Heart left ventricle (tissue), 16 donors: Measurements from ENCODE around the gene EXOC4. TPM values are rescaled to one million over a fixed set of nuclear protein-coding genes. Genes with fewer than 3 reads are reported as not detected.
"Not testable (repeated sequence)": the region's sequence is repeated elsewhere in the genome, so short reads cannot be mapped to it uniquely, and the experiment has no call there.

Source experiments
- ATAC-seq, 4 donors: fragments of 200-7000 bp; cut with Tn5 transposase; one replicate each; pipeline ENCODE4 v1.9.1; 2020 to 2022; ENCODE audit warnings: moderate library complexity in 4 of 4, mild to moderate bottlenecking in 3 of 4, moderate number of reproducible peaks in 1 of 4
- DNase-seq, 5 donors: peaks; one replicate each; pipeline ENCODE4 v3.0.0-alpha.2; 2020
- H3K27ac ChIP-seq, 12 donors: fragments of 200-600 bp; sonication (generic) in 4 of 12; one replicate each; pipeline versions ENCODE4 v1.5.0 to v1.8.0; 2016 to 2022; ENCODE audit warnings: mild to moderate bottlenecking in 2 of 12
- H3K27me3 ChIP-seq, 9 donors: fragments of 200-600 bp; sonication (generic) in 2 of 9; one replicate each; pipeline versions ENCODE4 v1.5.1 to v1.8.0; 2016 to 2022; ENCODE audit warnings: mild to moderate bottlenecking in 3 of 9
- H3K36me3 ChIP-seq, 9 donors: fragments of 200-600 bp; sonication (generic) in 2 of 9; one replicate each; pipeline versions ENCODE4 v1.5.0 to v1.8.0; 2018 to 2022; ENCODE audit warnings: mild to moderate bottlenecking in 2 of 9
- H3K4me1 ChIP-seq, 12 donors: fragments of 200-600 bp; sonication (generic) in 4 of 12; one replicate each; pipeline versions ENCODE4 v1.5.0 to v1.8.0; 2016 to 2022; ENCODE audit warnings: mild to moderate bottlenecking in 3 of 12
- H3K4me3 ChIP-seq, 12 donors: fragments of 200-600 bp; sonication (generic) in 4 of 12; one replicate each; pipeline versions ENCODE4 v1.5.0 to v1.8.0; 2017 to 2022; ENCODE audit warnings: mild to moderate bottlenecking in 9 of 12, moderate library complexity in 4 of 12
- H3K9me3 ChIP-seq, 12 donors: fragments of 200-600 bp; sonication (generic) in 4 of 12; one replicate each; pipeline versions ENCODE4 v1.5.0 to v1.8.0; 2016 to 2022; ENCODE audit warnings: mild to moderate bottlenecking in 1 of 12
- CTCF ChIP-seq, 12 donors: fragments of 200-600 bp; sonication (generic) in 4 of 12; IDR thresholded peaks; one replicate each; pipeline versions ENCODE4 v1.5.0 to v1.8.0; 2018 to 2022; ENCODE audit warnings: antibody characterized with exemption in 12 of 12, mild to moderate bottlenecking in 5 of 12
- POLR2A ChIP-seq, 2 donors: fragments of 450-650 bp; IDR thresholded peaks; one replicate each; pipeline ENCODE4 v1.6.1; 2017; ENCODE audit warnings: antibody characterized with exemption in 2 of 2, mild to moderate bottlenecking in 2 of 2, moderate library complexity in 2 of 2
- WGBS, 4 donors: extraction: QIAGEN DNeasy Blood & Tissue Kit in 2 of 4; methylation state at CpG; one replicate each; pipeline versions ENCODE4 v1.1.5 to v1.1.7; 2013 to 2018; 5-methylcytosine and 5-hydroxymethylcytosine counted together
- intact Hi-C, 10 donors: fragments of 100-400 bp; cut with DNase I; formaldehyde crosslinking; loops; one replicate each; pipeline versions ENCODE4 v1.11.1 to v1.14.2; 2022
- polyA plus RNA-seq, 2 donors: library from polyadenylated mRNA; stranded (reverse); fragments of 200-250 nt; gene quantifications; one replicate each; pipeline ENCODE4 v1.2.3, GENCODE V29; 2013
- total RNA-seq, 9 donors: library from RNA; depleted of rRNA in 2 of 9; stranded (reverse); fragments of >200 nt in 2 of 9; fragmentation: NEBNext Ultra II Directional in 3 of 9; extraction: Animal tissue kit (Norgen Biotek cat#: 25700) in 3 of 9; gene quantifications; one replicate each; pipeline versions ENCODE4 v1.1.0 to v1.2.4, GENCODE V29; 2016 to 2023
- donor health status: ischemic (EF 13 %, LVEDD 7.1; RV severe dilation, severe dysfunction).
- donor health status: healthy with polysubstance abuse.
- donor health status: DM: no; HTN: yes; CAD: no.
- donor health status: DM: no; HTN: no; CAD: no.
- donor health status: ischemic (EF 25% LVEDD 6.9; RV normal size, moderate dysfunction).
- donor health status: ischemic (EF 25% LVEDD 5.7; RV mildly dilated, moderate dysfunction).
- donor health status: healthy.
- donor health status: DM: yes; HTN: yes; CAD: no.
- donor health status: ischemic (EF 35%, LVEDD 5.7; RV mildly dilated, moderate dysfunction).
- donor health status: nonischemic (EF 11% LVEDD 7.7; RV severe dilation, severe dysfunction).
- donor health status: DM: yes; HTN: yes; CAD: no.
- donor health status: PGD.
- donor health status: ischemic (EF 29% LVEDD 5.4; RV normal size, mild dysfunction).
- donor health status: nonischemic (EF 23%, LVEDD 6.1; RV moderate dilation, normal function).

Gene EXOC4
- total and polyA plus RNA-seq, 11 donors = 8.8 to 61.2 (median 33.8) TPM

- no peaks in the 10 kb centered on the region for H3K4me1 ChIP-seq
- 70 to 95% (median 87%) methylated on average over 1 of the region's 1 CpG for WGBS, 4 donors
- H3K9me3 ChIP-seq = peaks cover 0 to 17% (median 0%) of the 10 kb centered on the region in 12 donors
- H3K27ac ChIP-seq = no peak overlapping the region
- H3K27me3 ChIP-seq = no peaks in the 10 kb centered on the region
- H3K4me3 ChIP-seq = no peak overlapping the region
- peaks cover 0 to 12% (median 0%) of the 10 kb centered on the region in 9 donors for H3K36me3 ChIP-seq
- intact Hi-C loops = no loop called here
- no peak for TF ChIP-seq CTCF (IDR thresholded peaks at IDR 0.05)
- TF ChIP-seq POLR2A (IDR thresholded peaks at IDR 0.05) = no peak
- ATAC-seq (no peak), DNase-seq (no peak)
Observed at GRCh38 chr7:133993547-133993946, 740.7 kb downstream of the EXOC4 start.

GRCh38 chr7:133994100-133994499, 741.2 kb downstream of the EXOC4 start:
- H3K27me3 ChIP-seq, H3K4me1 ChIP-seq, intact Hi-C loops, DNase-seq, H3K27ac ChIP-seq, ATAC-seq, H3K4me3 ChIP-seq: not testable (repeated sequence)
- Histone ChIP-seq H3K36me3 (peaks cover 0 to 14% (median 0%) of the 10 kb centered on the region in 9 donors), H3K9me3 (peaks cover 0 to 17% (median 0%) of the 10 kb centered on the region in 12 donors)
- WGBS, 4 donors = 93 to 99% (median 97%) methylated on average over 7 of the region's 7 CpGs

GRCh38 chr7:133997463-133997862, 744.6 kb downstream of the EXOC4 start:
- H3K36me3 ChIP-seq = peaks cover 0 to 14% (median 0%) of the 10 kb centered on the region in 9 donors
- ATAC-seq = no peak
- intact Hi-C loops = no loop called here
- H3K9me3 ChIP-seq = no peaks in the 10 kb centered on the region
- 93 to 95% (median 94%) methylated on average over 6 of the region's 6 CpGs for WGBS, 4 donors
- TF ChIP-seq POLR2A (IDR thresholded peaks at IDR 0.05) (no peak), CTCF (IDR thresholded peaks at IDR 0.05) (no peak)
- no peak overlapping the region for H3K27ac ChIP-seq
- H3K4me3 ChIP-seq = no peak overlapping the region
- no peak for DNase-seq
- no peaks in the 10 kb centered on the region for H3K4me1 ChIP-seq
- no peaks in the 10 kb centered on the region for H3K27me3 ChIP-seq

- peaks cover 0 to 14% (median 0%) of the 10 kb centered on the region in 9 donors for H3K36me3 ChIP-seq
- no peak for ATAC-seq
- intact Hi-C loops = no loop called here
- H3K27me3 ChIP-seq = no peaks in the 10 kb centered on the region
- H3K27ac ChIP-seq = no peak overlapping the region
- 98 to 100% (median 100%) methylated on average over 2 of the region's 2 CpGs for WGBS, 4 donors
- TF ChIP-seq CTCF (IDR thresholded peaks at IDR 0.05) (no peak), POLR2A (IDR thresholded peaks at IDR 0.05) (no peak)
- DNase-seq = no peak
- no peak overlapping the region for H3K4me3 ChIP-seq
- no peaks in the 10 kb centered on the region for H3K4me1 ChIP-seq
- no peaks in the 10 kb centered on the region for H3K9me3 ChIP-seq
Observed at GRCh38 chr7:133999178-133999577, 746.3 kb downstream of the EXOC4 start.

- DNase-seq (no peak), ATAC-seq (no peak)
- TF ChIP-seq CTCF (IDR thresholded peaks at IDR 0.05) = no peak
- no peak overlapping the region for H3K4me3 ChIP-seq
- no peaks in the 10 kb centered on the region for H3K4me1 ChIP-seq
- no peaks in the 10 kb centered on the region for H3K27me3 ChIP-seq
- no peak overlapping the region for H3K27ac ChIP-seq
- WGBS, 4 donors = 87 to 95% (median 94%) methylated on average over 6 of the region's 6 CpGs
- intact Hi-C loops = no loop called here
- no peaks in the 10 kb centered on the region for H3K9me3 ChIP-seq
- H3K36me3 ChIP-seq = peaks cover 0 to 19% (median 0%) of the 10 kb centered on the region in 9 donors
Observed at GRCh38 chr7:134004829-134005505, 752.1 kb downstream of the EXOC4 start.
